Measurements from ENCODE around the gene FTSJ3. TPM values are rescaled to one million over a fixed set of nuclear protein-coding genes. Genes with fewer than 3 reads are reported as not detected.

The FTSJ3 gene
- total and polyA plus RNA-seq, 9 donors, result 21.3 to 47.0 (median 34.7) TPM

DNA sequence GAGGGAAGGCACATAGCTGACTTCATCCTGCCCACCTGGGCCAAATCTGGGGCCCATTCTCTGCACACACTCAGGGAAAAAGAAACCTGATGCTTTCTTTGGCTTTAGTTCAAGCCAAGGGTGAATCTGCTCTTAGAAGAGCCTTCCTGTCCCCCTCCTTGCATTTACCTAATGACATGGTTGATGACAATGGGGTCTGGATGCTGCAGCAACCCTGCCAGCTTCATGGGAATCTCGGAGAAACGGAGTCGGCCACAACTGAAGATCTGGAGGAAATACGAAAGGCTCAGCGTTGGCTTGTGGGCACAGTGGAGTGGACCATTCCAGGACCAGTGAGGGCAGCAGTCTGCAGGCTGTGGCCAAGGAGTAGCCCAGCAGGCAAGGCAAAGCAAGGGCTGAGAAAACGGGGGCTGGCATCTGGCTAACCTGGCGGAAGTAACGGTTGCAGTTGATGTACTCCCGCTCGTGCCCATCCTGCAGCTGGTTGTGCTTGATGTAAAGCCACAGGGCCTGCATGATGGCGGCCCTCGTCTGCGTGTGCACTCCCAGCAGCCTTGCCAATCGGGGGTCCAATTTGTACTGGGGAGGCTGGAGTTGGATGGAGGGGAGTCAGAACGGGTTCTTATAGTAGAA lies 6.4 kb upstream of the FTSJ3 start:
- no peak overlapping the region for H3K4me3 ChIP-seq
- TF ChIP-seq, protein P1, sequence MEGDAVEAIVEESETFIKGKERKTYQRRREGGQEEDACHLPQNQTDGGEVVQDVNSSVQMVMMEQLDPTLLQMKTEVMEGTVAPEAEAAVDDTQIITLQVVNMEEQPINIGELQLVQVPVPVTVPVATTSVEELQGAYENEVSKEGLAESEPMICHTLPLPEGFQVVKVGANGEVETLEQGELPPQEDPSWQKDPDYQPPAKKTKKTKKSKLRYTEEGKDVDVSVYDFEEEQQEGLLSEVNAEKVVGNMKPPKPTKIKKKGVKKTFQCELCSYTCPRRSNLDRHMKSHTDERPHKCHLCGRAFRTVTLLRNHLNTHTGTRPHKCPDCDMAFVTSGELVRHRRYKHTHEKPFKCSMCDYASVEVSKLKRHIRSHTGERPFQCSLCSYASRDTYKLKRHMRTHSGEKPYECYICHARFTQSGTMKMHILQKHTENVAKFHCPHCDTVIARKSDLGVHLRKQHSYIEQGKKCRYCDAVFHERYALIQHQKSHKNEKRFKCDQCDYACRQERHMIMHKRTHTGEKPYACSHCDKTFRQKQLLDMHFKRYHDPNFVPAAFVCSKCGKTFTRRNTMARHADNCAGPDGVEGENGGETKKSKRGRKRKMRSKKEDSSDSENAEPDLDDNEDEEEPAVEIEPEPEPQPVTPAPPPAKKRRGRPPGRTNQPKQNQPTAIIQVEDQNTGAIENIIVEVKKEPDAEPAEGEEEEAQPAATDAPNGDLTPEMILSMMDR (IDR thresholded peaks at IDR 0.05), result no peak
- TF ChIP-seq POLR2A (IDR thresholded peaks at IDR 0.05), result no peak
- TF ChIP-seq EP300 (IDR thresholded peaks at IDR 0.05), result no peak
- H3K27ac ChIP-seq, result no peak overlapping the region
- H3K27me3 ChIP-seq, result no peaks in the 10 kb centered on the region
- intact Hi-C loops (cut with DNase I), result loop anchor here in 1 of 4 donors (10.0 kb wide), 1 partner anchor 59 kb away; the partner anchor contains the start of genes CCDC47 and DDX42
- H3K9me3 ChIP-seq, result no peaks in the 10 kb centered on the region
- no peaks in the 10 kb centered on the region for H3K36me3 ChIP-seq
- no peak for DNase-seq
- H3K4me1 ChIP-seq (ENCODE audit: insufficient read depth), result peaks cover 6% of the 10 kb centered on the region
- 86 to 91% (median 86%) methylated on average over 15 of the region's 15 CpGs for WGBS, 3 donors

- intact Hi-C loops (cut with DNase I), result loop anchor here in 1 of 4 donors (10.0 kb wide), 1 partner anchor 58 kb away; the partner anchor contains the start of genes CCDC47 and DDX42
- 73 to 76% (median 75%) methylated on average over 13 to 14 of the region's 14 CpGs for WGBS, 3 donors
- TF ChIP-seq, protein P1 (IDR thresholded peaks at IDR 0.05), result no peak
- TF ChIP-seq POLR2A (IDR thresholded peaks at IDR 0.05) (no peak), EP300 (IDR thresholded peaks at IDR 0.05) (no peak)
- Histone ChIP-seq H3K27ac (no peak overlapping the region), H3K36me3 (no peaks in the 10 kb centered on the region), H3K9me3 (no peaks in the 10 kb centered on the region), H3K4me1 (ENCODE audit: insufficient read depth) (peaks cover 4% of the 10 kb centered on the region), H3K27me3 (no peaks in the 10 kb centered on the region), H3K4me3 (no peak overlapping the region)
- no peak for DNase-seq
Measured at GRCh38 chr17:63833026-63833740, 5.7 kb upstream of the FTSJ3 start.

- no peaks in the 10 kb centered on the region for H3K9me3 ChIP-seq
- TF ChIP-seq POLR2A (IDR thresholded peaks at IDR 0.05), result no peak
- TF ChIP-seq EP300 (IDR thresholded peaks at IDR 0.05), result no peak
- TF ChIP-seq, protein P1 (IDR thresholded peaks at IDR 0.05), result no peak
- no peak for DNase-seq
- no peak overlapping the region for H3K27ac ChIP-seq
- no peak overlapping the region for H3K4me3 ChIP-seq
- no peaks in the 10 kb centered on the region for H3K36me3 ChIP-seq
- H3K4me1 ChIP-seq (ENCODE audit: insufficient read depth), result peaks cover 3% of the 10 kb centered on the region
- H3K27me3 ChIP-seq, result no peaks in the 10 kb centered on the region
- WGBS, 3 donors, result 67 to 77% (median 75%) methylated on average over 2 of the region's 2 CpGs
- intact Hi-C loops (cut with DNase I), result loop anchor here in 1 of 4 donors (10.0 kb wide), 1 partner anchor 58 kb away; the partner anchor contains the start of genes CCDC47 and DDX42
Measured at GRCh38 chr17:63832455-63832854, 5.0 kb upstream of the FTSJ3 start.

DNA sequence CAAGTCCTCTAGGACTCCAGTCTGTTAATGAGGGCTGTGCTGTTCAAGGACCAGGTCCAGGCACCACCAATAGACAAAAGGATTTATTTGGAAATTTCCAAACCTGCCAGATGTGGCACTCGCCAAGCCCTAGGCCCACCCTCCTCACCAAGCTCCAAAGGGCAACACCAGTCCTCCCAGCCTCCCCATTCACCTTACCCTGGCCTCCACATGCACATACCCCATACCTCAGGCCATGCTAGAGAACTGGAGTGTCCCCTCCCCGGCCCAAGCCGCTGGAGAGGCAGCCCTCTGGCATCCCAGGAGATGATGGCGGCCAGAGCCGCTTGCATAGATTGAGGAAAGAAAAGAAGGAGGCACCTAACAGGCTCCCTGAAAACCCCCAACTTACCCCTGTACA lies 4.6 kb upstream of the FTSJ3 start:
- intact Hi-C loops (cut with DNase I), result loop anchor here in 1 of 4 donors (10.0 kb wide), 1 partner anchor 57 kb away; the partner anchor contains the start of genes CCDC47 and DDX42
- H3K9me3 ChIP-seq, result no peaks in the 10 kb centered on the region
- 74 to 83% (median 81%) methylated on average over 5 of the region's 5 CpGs for WGBS, 3 donors
- H3K36me3 ChIP-seq, result no peaks in the 10 kb centered on the region
- H3K27me3 ChIP-seq, result no peaks in the 10 kb centered on the region
- no peak for DNase-seq
- no peak for TF ChIP-seq POLR2A (IDR thresholded peaks at IDR 0.05)
- TF ChIP-seq EP300 (IDR thresholded peaks at IDR 0.05), result no peak
- TF ChIP-seq, protein P1 (IDR thresholded peaks at IDR 0.05), result no peak
- no peak overlapping the region for H3K27ac ChIP-seq
- H3K4me3 ChIP-seq, result no peak overlapping the region
- peaks cover 3% of the 10 kb centered on the region for H3K4me1 ChIP-seq (ENCODE audit: insufficient read depth)

Data from ovary (tissue), 9 donors.